GM19351 (cell line): Measurements from ENCODE around the gene UBE2D3.
A peak's percentile ranks its signal among the peaks of the same experiment; 100 is the strongest.
"Not testable (repeated sequence)": the region's sequence is repeated elsewhere in the genome, so short reads cannot be mapped to it uniquely, and the experiment has no call there.

ENCODE experiments used
- ATAC-seq: cut with Tn5 transposase; IDR thresholded peaks from one replicate; pipeline ENCODE4 v1.9.1; 2021; ENCODE audit warnings: mild to moderate bottlenecking, moderate library complexity; ENCODE audit not compliant: unreplicated experiment

Gene UBE2D3

GRCh38 chr4:102826890-102827673, at the start of gene UBE2D3:
UBE2D3 (minus strand) TSS chr4:102827551; CDS start chr4:102826508, 1,043 bp downstream.
- ATAC-seq = peak; percentile 22

- ATAC-seq = no peak
These were observed 44.4 kb upstream of the UBE2D3 start for GRCh38 chr4:102871772-102872171.

GRCh38 chr4:102869569-102870197, 42.3 kb upstream of the UBE2D3 start:
- ATAC-seq = peak; percentile 35

- ATAC-seq = peak; percentile 78
These were observed 41.6 kb upstream of the UBE2D3 start, which contains the start of gene CISD2 for GRCh38 chr4:102868781-102869568. CISD2 (plus strand) TSS chr4:102868992; CDS start chr4:102869085, 93 bp downstream.

- ATAC-seq = no peak
These were observed 40.9 kb upstream of the UBE2D3 start for GRCh38 chr4:102868153-102868780.

GRCh38 chr4:102867278-102868152, 40.2 kb upstream of the UBE2D3 start:
- peak; percentile 10 for ATAC-seq

- ATAC-seq = not testable (repeated sequence)
These were observed 38.0 kb upstream of the UBE2D3 start for GRCh38 chr4:102865327-102865726.

- ATAC-seq = no peak
These were observed 35.4 kb upstream of the UBE2D3 start for GRCh38 chr4:102862747-102863146.

- ATAC-seq = no peak
These were observed 34.7 kb upstream of the UBE2D3 start for GRCh38 chr4:102862016-102862415.

GRCh38 chr4:102860611-102861324, 33.4 kb upstream of the UBE2D3 start:
- ATAC-seq = no peak

- no peak for ATAC-seq
These were observed 31.6 kb upstream of the UBE2D3 start for GRCh38 chr4:102858828-102859464.

- ATAC-seq = no peak
These were observed 23.0 kb upstream of the UBE2D3 start for GRCh38 chr4:102850370-102850769.

GRCh38 chr4:102849579-102850104, 22.3 kb upstream of the UBE2D3 start:
- ATAC-seq = no peak

GRCh38 chr4:102847687-102848086, 20.3 kb upstream of the UBE2D3 start:
- no peak for ATAC-seq

GRCh38 chr4:102843938-102844337, 16.6 kb upstream of the UBE2D3 start:
- ATAC-seq = no peak

- ATAC-seq = no peak
These were observed 15.9 kb upstream of the UBE2D3 start for GRCh38 chr4:102843273-102843672.

GRCh38 chr4:102842367-102842766, 15.0 kb upstream of the UBE2D3 start:
- no peak for ATAC-seq

- no peak for ATAC-seq
These were observed 9.2 kb upstream of the UBE2D3 start for GRCh38 chr4:102836596-102836995.

- no peak for ATAC-seq
These were observed 5.3 kb upstream of the UBE2D3 start for GRCh38 chr4:102832667-102833066.
